Neural progenitor cell (in vitro differentiated cells): ENCODE measurements around the gene IFI35.

ENCODE experiments used
- CTCF ChIP-seq: fragments of 200-600 bp; sonication (generic); IDR thresholded peaks from 2 replicates; pipeline ENCODE4 v1.5.1; 2017; ENCODE audit warnings: antibody characterized with exemption, mild to moderate bottlenecking
- EZH2phosphoT487 ChIP-seq: fragments of 200-600 bp; sonication (generic); IDR thresholded peaks from 2 replicates; pipeline ENCODE4 v1.6.1; 2017; ENCODE audit warnings: antibody characterized with exemption

GRCh38 chr17:43062984-43063638 is 56.5 kb downstream of the IFI35 start:
- no peak for TF ChIP-seq CTCF
- TF ChIP-seq EZH2phosphoT487 = no peak
